Epithelial cell of proximal tubule (primary cell): Measurements from ENCODE around the gene UQCRC1. TPM values are rescaled to one million over a fixed set of nuclear protein-coding genes. Genes with fewer than 3 reads are reported as not detected.

ENCODE experiments used
- DNase-seq: peaks from one replicate; pipeline ENCODE4 v3.0.0-alpha.2; 2011; ENCODE audit warnings: low read depth
- H3K4me3 ChIP-seq: 2 replicates; pipeline ENCODE4 v1.5.1; 2011; ENCODE audit warnings: low read depth, mild to moderate bottlenecking, low read length
- CTCF ChIP-seq: conservative IDR thresholded peaks from 2 replicates; pipeline ENCODE4 v1.5.1; 2012; ENCODE audit warnings: low read depth, mild to moderate bottlenecking, low read length
- total RNA-seq: library from RNA; depleted of rRNA; stranded (reverse); fragments of >200 nt; gene quantifications from 2 replicates; pipeline ENCODE4 v1.2.3, GENCODE V29; 2015

Gene UQCRC1
- total RNA-seq, result 348 and 432 TPM in 2 replicates

GRCh38 chr3:48609088-48610005 lies at the start of gene UQCRC1:
Gene UQCRC1, minus strand, starts transcription at chr3:48609646. Its CDS starts 26 bp downstream, at chr3:48609620.
- H3K4me3 ChIP-seq, result peak within 1 kb of the TSS; percentile 95
- peak; percentile 46 for TF ChIP-seq CTCF
- no peak for DNase-seq

- no peak for DNase-seq
- H3K4me3 ChIP-seq, result peak overlapping the region; percentile 62
- no peak for TF ChIP-seq CTCF
These were observed 47.4 kb upstream of the UQCRC1 start for GRCh38 chr3:48656841-48657281.

- DNase-seq, result no peak
- TF ChIP-seq CTCF, result peak; percentile 65
- H3K4me3 ChIP-seq, result peak overlapping the region; percentile 62
These were observed 46.8 kb upstream of the UQCRC1 start for GRCh38 chr3:48656061-48656840.

- no peak for DNase-seq
- peak overlapping the region; percentile 62 for H3K4me3 ChIP-seq
- no peak for TF ChIP-seq CTCF
These were observed 46.2 kb upstream of the UQCRC1 start for GRCh38 chr3:48655606-48656005.

- TF ChIP-seq CTCF, result no peak
- H3K4me3 ChIP-seq, result no peak overlapping the region
- DNase-seq, result no peak
These were observed 45.6 kb upstream of the UQCRC1 start for GRCh38 chr3:48655063-48655462.

GRCh38 chr3:48652923-48653715 lies 43.7 kb upstream of the UQCRC1 start:
- no peak for TF ChIP-seq CTCF
- no peak overlapping the region for H3K4me3 ChIP-seq
- DNase-seq, result no peak
